Measurements from ENCODE around the gene SLC7A5. TPM values are rescaled to one million over a fixed set of nuclear protein-coding genes. Genes with fewer than 3 reads are reported as not detected.

The SLC7A5 gene
- total RNA-seq, 2 donors from 2014 or later = 1.6 to 3.4 TPM

GRCh38 chr16:87780385-87780989 is 88.8 kb downstream of the SLC7A5 start:
- TF ChIP-seq POLR2A (IDR thresholded peaks at IDR 0.05) (no peak), CTCF (IDR thresholded peaks at IDR 0.05) (no peak)
- DNase-seq = peak in 2 of 4 donors; percentile 11 to 75
- no peaks in the 10 kb centered on the region for H3K36me3 ChIP-seq (replicated peaks in 1 of 2; ENCODE audit: insufficient read depth in 1 of 2, low read depth in 2 of 2)
- WGBS, 2 donors = 75 to 79% methylated on average over 5 to 9 of the region's 10 CpGs
- peak overlapping the region in 1 of 4 donors; percentile 32 for H3K27ac ChIP-seq
- ATAC-seq = no peak
- intact Hi-C loops (cut with DNase I) = loop anchor here (5.0 kb wide), 1 partner anchor 92 kb away; no protein-coding TSS in a partner anchor
- peaks cover 26% of the 10 kb centered on the region for H3K4me1 ChIP-seq
- H3K9me3 ChIP-seq = no peaks in the 10 kb centered on the region
- H3K27me3 ChIP-seq = no peaks in the 10 kb centered on the region
- H3K4me3 ChIP-seq = no peak overlapping the region

Small RNAs within 50 kb of the gene (microRNA-seq; reads per million reads assigned to microRNA genes)
- 0 reads per million in 2 donors for gene MIR6775 (ENCODE audit: borderline number of aligned reads in 2 of 2, borderline replicate concordance in 2 of 2)

Small RNAs within 50 kb of the gene (small RNA-seq; reads per million reads assigned to genes)
- not detected for gene MIR6775

Other genes starting within 250 kb of the SLC7A5 start
- 10 to 100 TPM; 25.4 to 82.1 TPM for gene KLHDC4, start 103.5 kb downstream of the SLC7A5 start, total RNA-seq
- gene CA5A, start 67.0 kb upstream of the SLC7A5 start, total RNA-seq = not detected
- gene BANP, start 81.9 kb upstream of the SLC7A5 start, total RNA-seq = 10 to 100 TPM; 19.1 to 20.2 TPM